ENCODE results near the gene MGST1. TPM values are rescaled to one million over a fixed set of nuclear protein-coding genes. Genes with fewer than 3 reads are reported as not detected.

Gene MGST1
- total and polyA plus RNA-seq, 2 experiments from 2014 or later = 122 to 1,022 TPM

DNA sequence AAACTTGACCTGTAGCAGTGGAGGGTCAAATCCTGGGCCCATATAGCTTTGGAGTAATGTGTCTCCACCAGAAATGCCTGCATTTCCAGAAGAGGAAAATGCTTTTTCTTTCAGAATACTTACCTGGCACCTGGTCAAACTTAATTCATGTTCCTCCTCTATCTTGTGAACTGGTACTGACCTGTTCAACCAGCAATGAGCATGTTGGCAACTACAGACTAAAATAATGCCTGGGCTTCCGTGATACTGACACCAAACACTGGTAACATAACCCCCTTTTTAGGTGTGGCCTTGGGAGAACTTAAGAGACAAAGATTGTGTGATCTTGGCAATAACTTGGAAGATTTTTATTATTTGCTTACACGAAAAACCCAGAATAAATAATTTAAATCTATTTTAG lies 23.8 kb upstream of the MGST1 start:
- no peak overlapping the region for H3K4me2 ChIP-seq (ENCODE audit: unreplicated experiment)
- no peaks in the 10 kb centered on the region for H3K79me2 ChIP-seq (ENCODE audit: insufficient read depth)
- no peaks in the 10 kb centered on the region for H3K36me3 ChIP-seq (ENCODE audit: low read depth)
- in situ Hi-C loops (cut with MboI) = no loop called here
- no peaks in the 10 kb centered on the region for H4K20me1 ChIP-seq (ENCODE audit: insufficient read depth)
- 69 to 87% methylated on average over 2 of the region's 2 CpGs for WGBS, 2 experiments (ENCODE audit: low coverage in 1 of 2, low lambda C conversion rate in 2 of 2, missing lambda C conversion rate in 2 of 2)
- no peaks in the 10 kb centered on the region for H3K27me3 ChIP-seq (replicated peaks; ENCODE audit: insufficient read depth)
- H3K4me3 ChIP-seq = no peak overlapping the region
- no peaks in the 10 kb centered on the region for H3F3A ChIP-seq (ENCODE audit: insufficient read depth)
- TF ChIP-seq EZH2phosphoT487 (IDR thresholded peaks at IDR 0.05; ENCODE audit: insufficient read depth, low read depth) = no peak
- H3K4me1 ChIP-seq (ENCODE audit: insufficient read depth) = peaks cover 18% of the 10 kb centered on the region
- no peak overlapping the region for H2AFZ ChIP-seq
- no peak for DNase-seq
- no peaks in the 10 kb centered on the region for H3K9me2 ChIP-seq (ENCODE audit: insufficient read depth)
- H3K9ac ChIP-seq = no peak overlapping the region
- H3K9me3 ChIP-seq (ENCODE audit: low read depth) = no peaks in the 10 kb centered on the region
- H3K27ac ChIP-seq = no peak overlapping the region

DNA sequence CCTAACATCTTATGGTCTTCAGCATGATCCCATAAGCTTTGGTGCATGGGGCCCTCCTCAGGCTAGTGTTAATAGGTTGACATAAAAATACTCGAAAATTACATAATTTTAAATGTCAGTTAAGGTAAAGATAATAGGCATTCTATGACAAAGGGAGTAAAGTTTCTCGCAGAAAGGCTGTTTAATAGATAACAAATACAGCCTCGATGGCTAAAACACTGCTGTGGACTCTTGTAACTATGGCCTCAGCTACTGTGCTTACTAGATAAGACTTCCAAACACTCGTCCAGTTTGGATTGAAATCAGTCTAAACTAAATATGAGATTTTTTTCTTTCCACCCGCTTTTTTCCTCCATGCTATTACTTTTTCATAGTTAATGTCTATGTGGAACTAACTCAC lies 23.2 kb upstream of the MGST1 start:
- H3K4me3 ChIP-seq = no peak overlapping the region
- no peaks in the 10 kb centered on the region for H3K79me2 ChIP-seq (ENCODE audit: insufficient read depth)
- H3K27me3 ChIP-seq (replicated peaks; ENCODE audit: insufficient read depth) = no peaks in the 10 kb centered on the region
- no peak overlapping the region for H3K27ac ChIP-seq
- no peaks in the 10 kb centered on the region for H3K9me2 ChIP-seq (ENCODE audit: insufficient read depth)
- no peaks in the 10 kb centered on the region for H3K36me3 ChIP-seq (ENCODE audit: low read depth)
- WGBS, 2 experiments (ENCODE audit: low coverage in 1 of 2, low lambda C conversion rate in 2 of 2, missing lambda C conversion rate in 2 of 2) = 73% methylated on average over 5 of the region's 5 CpGs
- H3F3A ChIP-seq (ENCODE audit: insufficient read depth) = no peaks in the 10 kb centered on the region
- no peak for TF ChIP-seq EZH2 (IDR thresholded peaks at IDR 0.05; ENCODE audit: insufficient read depth, poor library complexity, severe bottlenecking)
- no peak for TF ChIP-seq EZH2phosphoT487 (IDR thresholded peaks at IDR 0.05; ENCODE audit: insufficient read depth, low read depth)
- no peaks in the 10 kb centered on the region for H3K9me3 ChIP-seq (ENCODE audit: low read depth)
- peaks cover 18% of the 10 kb centered on the region for H3K4me1 ChIP-seq (ENCODE audit: insufficient read depth)
- in situ Hi-C loops (cut with MboI) = no loop called here
- no peak overlapping the region for H3K4me2 ChIP-seq (ENCODE audit: unreplicated experiment)
- H2AFZ ChIP-seq = no peak overlapping the region
- no peak for DNase-seq
- no peaks in the 10 kb centered on the region for H4K20me1 ChIP-seq (ENCODE audit: insufficient read depth)
- no peak overlapping the region for H3K9ac ChIP-seq

DNA sequence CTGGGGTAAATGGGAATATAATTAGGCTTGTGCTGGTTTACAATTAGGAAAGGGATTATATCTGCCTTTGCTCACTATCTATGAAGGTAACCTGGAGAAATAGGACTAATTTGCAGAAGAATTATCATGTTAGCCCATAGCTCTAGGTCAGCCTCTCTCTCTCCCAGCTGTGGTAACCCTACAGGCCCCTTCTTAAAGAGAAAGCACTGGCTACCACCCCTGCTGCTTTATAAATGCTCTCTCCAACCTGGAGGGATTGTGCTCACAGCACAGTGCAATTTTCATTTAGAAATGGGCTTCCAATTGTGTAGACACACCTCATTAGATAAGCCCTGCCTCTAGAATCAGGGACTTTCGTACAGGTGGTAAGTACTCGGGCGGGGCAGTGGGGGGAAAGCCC lies 22.7 kb upstream of the MGST1 start:
- Histone ChIP-seq H3K4me1 (ENCODE audit: insufficient read depth) (peaks cover 18% of the 10 kb centered on the region), H3K4me2 (ENCODE audit: unreplicated experiment) (no peak overlapping the region), H3K27ac (no peak overlapping the region), H3K4me3 (no peak overlapping the region), H3K36me3 (ENCODE audit: low read depth) (no peaks in the 10 kb centered on the region), H3K9ac (no peak overlapping the region), H3F3A (ENCODE audit: insufficient read depth) (no peaks in the 10 kb centered on the region), H3K27me3 (replicated peaks; ENCODE audit: insufficient read depth) (no peaks in the 10 kb centered on the region), H3K9me3 (ENCODE audit: low read depth) (no peaks in the 10 kb centered on the region), H2AFZ (no peak overlapping the region), H4K20me1 (ENCODE audit: insufficient read depth) (no peaks in the 10 kb centered on the region), H3K9me2 (ENCODE audit: insufficient read depth) (no peaks in the 10 kb centered on the region), H3K79me2 (ENCODE audit: insufficient read depth) (no peaks in the 10 kb centered on the region)
- in situ Hi-C loops (cut with MboI) = no loop called here
- TF ChIP-seq EZH2phosphoT487 (IDR thresholded peaks at IDR 0.05; ENCODE audit: insufficient read depth, low read depth) (no peak), EZH2 (IDR thresholded peaks at IDR 0.05; ENCODE audit: insufficient read depth, poor library complexity, severe bottlenecking) (no peak)
- DNase-seq = no peak
- WGBS, 2 experiments (ENCODE audit: low coverage in 1 of 2, low lambda C conversion rate in 2 of 2, missing lambda C conversion rate in 2 of 2) = 91% methylated on average over 3 of the region's 3 CpGs

DNA sequence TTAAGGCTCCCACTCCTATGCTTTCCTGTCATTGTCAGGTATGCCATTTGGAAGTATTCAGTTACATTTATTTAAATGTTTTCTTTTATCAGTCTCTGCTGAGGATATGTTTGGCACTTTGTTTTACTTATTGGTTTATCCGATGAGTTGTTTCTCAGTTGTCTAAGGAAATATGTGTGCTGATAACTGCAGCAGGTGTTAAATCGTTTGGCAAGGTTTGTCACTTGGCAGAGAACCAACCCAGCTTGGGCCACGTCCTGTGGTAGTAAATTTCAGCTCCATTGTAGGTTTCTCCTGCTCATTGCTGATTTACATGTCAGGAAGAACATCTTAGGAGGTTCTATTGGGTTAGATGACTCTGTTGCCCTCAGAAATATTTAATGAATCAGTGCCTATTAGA lies 22.0 kb upstream of the MGST1 start:
- in situ Hi-C loops (cut with MboI) = no loop called here
- Histone ChIP-seq H3K9ac (no peak overlapping the region), H3K79me2 (ENCODE audit: insufficient read depth) (no peaks in the 10 kb centered on the region), H3F3A (ENCODE audit: insufficient read depth) (no peaks in the 10 kb centered on the region), H3K9me3 (ENCODE audit: low read depth) (no peaks in the 10 kb centered on the region), H3K9me2 (ENCODE audit: insufficient read depth) (no peaks in the 10 kb centered on the region), H4K20me1 (ENCODE audit: insufficient read depth) (no peaks in the 10 kb centered on the region), H3K4me1 (ENCODE audit: insufficient read depth) (peaks cover 18% of the 10 kb centered on the region), H3K4me2 (ENCODE audit: unreplicated experiment) (no peak overlapping the region), H3K27ac (no peak overlapping the region), H3K4me3 (no peak overlapping the region), H3K36me3 (ENCODE audit: low read depth) (no peaks in the 10 kb centered on the region), H2AFZ (no peak overlapping the region), H3K27me3 (replicated peaks; ENCODE audit: insufficient read depth) (no peaks in the 10 kb centered on the region)
- WGBS, 2 experiments (ENCODE audit: low coverage in 1 of 2, low lambda C conversion rate in 2 of 2, missing lambda C conversion rate in 2 of 2) = 46 to 54% methylated on average over 3 of the region's 3 CpGs
- peak; percentile 9 for DNase-seq
- no peak for TF ChIP-seq EZH2phosphoT487 (IDR thresholded peaks at IDR 0.05; ENCODE audit: insufficient read depth, low read depth)
- no peak for TF ChIP-seq EZH2 (IDR thresholded peaks at IDR 0.05; ENCODE audit: insufficient read depth, poor library complexity, severe bottlenecking)

DNA sequence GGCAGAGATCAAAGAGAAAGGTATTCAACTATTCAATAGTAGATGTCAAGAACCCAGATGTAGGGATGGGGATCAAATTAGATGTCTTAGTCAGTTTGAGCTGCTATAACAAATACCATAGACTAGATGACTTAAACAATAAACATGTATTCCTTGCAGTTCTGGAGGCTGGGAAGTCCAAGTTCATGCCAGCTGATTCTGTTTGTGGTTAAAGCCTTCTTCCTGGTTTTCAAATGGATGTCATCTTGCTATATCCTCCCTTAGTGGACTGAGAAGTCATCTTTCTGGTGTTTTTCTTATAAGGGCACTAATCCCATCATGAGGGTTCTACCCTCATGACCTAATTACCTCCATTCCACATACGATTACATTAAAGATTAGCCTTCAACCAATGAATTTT lies 19.5 kb upstream of the MGST1 start:
- Histone ChIP-seq H3K4me3 (no peak overlapping the region), H3F3A (ENCODE audit: insufficient read depth) (no peaks in the 10 kb centered on the region), H3K27ac (no peak overlapping the region), H3K4me1 (ENCODE audit: insufficient read depth) (peaks cover 14% of the 10 kb centered on the region), H4K20me1 (ENCODE audit: insufficient read depth) (no peaks in the 10 kb centered on the region), H3K79me2 (ENCODE audit: insufficient read depth) (no peaks in the 10 kb centered on the region), H3K36me3 (ENCODE audit: low read depth) (no peaks in the 10 kb centered on the region), H3K9me2 (ENCODE audit: insufficient read depth) (no peaks in the 10 kb centered on the region), H3K4me2 (ENCODE audit: unreplicated experiment) (no peak overlapping the region), H2AFZ (no peak overlapping the region), H3K27me3 (replicated peaks; ENCODE audit: insufficient read depth) (no peaks in the 10 kb centered on the region), H3K9me3 (ENCODE audit: low read depth) (no peaks in the 10 kb centered on the region), H3K9ac (no peak overlapping the region)
- 15 to 25% methylated on average over 1 of the region's 1 CpG for whole genome bisulfite sequencing, 2 experiments (ENCODE audit: low coverage in 1 of 2, low lambda C conversion rate in 2 of 2, missing lambda C conversion rate in 2 of 2)
- DNase-seq = no peak
- TF ChIP-seq EZH2 (IDR thresholded peaks at IDR 0.05; ENCODE audit: insufficient read depth, poor library complexity, severe bottlenecking) = no peak
- no peak for TF ChIP-seq EZH2phosphoT487 (IDR thresholded peaks at IDR 0.05; ENCODE audit: insufficient read depth, low read depth)
- in situ Hi-C loops (cut with MboI) = no loop called here

Data from GM23248 (cell line).